Measurements from ENCODE around the gene PHF19.

PHF19 gene

GRCh38 chr9:120891884-120892747 is 15.1 kb upstream of the PHF19 start:
- DNase-seq (ENCODE audit: low read depth) = no peak

- peak; percentile 65 for DNase-seq (ENCODE audit: low read depth)
Observed at GRCh38 chr9:120891245-120891883, 14.4 kb upstream of the PHF19 start.

GRCh38 chr9:120890320-120891244 is 13.6 kb upstream of the PHF19 start:
- DNase-seq (ENCODE audit: low read depth) = no peak

GRCh38 chr9:120889606-120890271 is 12.8 kb upstream of the PHF19 start:
- no peak for DNase-seq (ENCODE audit: low read depth)

GRCh38 chr9:120888626-120889025 is 11.6 kb upstream of the PHF19 start:
- no peak for DNase-seq (ENCODE audit: low read depth)

GRCh38 chr9:120886490-120886967 is 9.5 kb upstream of the PHF19 start:
- no peak for DNase-seq (ENCODE audit: low read depth)

GRCh38 chr9:120885958-120886357 is 9.0 kb upstream of the PHF19 start:
- no peak for DNase-seq (ENCODE audit: low read depth)

- DNase-seq (ENCODE audit: low read depth) = no peak
Observed at GRCh38 chr9:120885457-120885856, 8.5 kb upstream of the PHF19 start.

GRCh38 chr9:120883608-120883996 is 6.6 kb upstream of the PHF19 start:
- DNase-seq (ENCODE audit: low read depth) = no peak

- no peak for DNase-seq (ENCODE audit: low read depth)
Observed at GRCh38 chr9:120882935-120883607, 6.1 kb upstream of the PHF19 start.

- no peak for DNase-seq (ENCODE audit: low read depth)
Observed at GRCh38 chr9:120879446-120879845, 2.5 kb upstream of the PHF19 start.

GRCh38 chr9:120878188-120879130 is 1.5 kb upstream of the PHF19 start:
- DNase-seq (ENCODE audit: low read depth) = no peak

- DNase-seq (ENCODE audit: low read depth) = peak; percentile 60
Observed at GRCh38 chr9:120877276-120878034, 467 bp upstream of the PHF19 start.

GRCh38 chr9:120875954-120876841 is 790 bp downstream of the PHF19 start:
- DNase-seq (ENCODE audit: low read depth) = peak; percentile 78

- no peak for DNase-seq (ENCODE audit: low read depth)
Observed at GRCh38 chr9:120875643-120875953, 1.4 kb downstream of the PHF19 start.

- DNase-seq (ENCODE audit: low read depth) = no peak
Observed at GRCh38 chr9:120875195-120875565, 1.8 kb downstream of the PHF19 start.

- DNase-seq (ENCODE audit: low read depth) = no peak
Observed at GRCh38 chr9:120874226-120875194, 2.5 kb downstream of the PHF19 start.
